Gastroesophageal sphincter (tissue), 4 donors: ENCODE measurements around the gene ZNF804B. TPM values are rescaled to one million over a fixed set of nuclear protein-coding genes. Genes with fewer than 3 reads are reported as not detected.

Source experiments
- ATAC-seq: fragments of 150-250 bp; one replicate; pipeline ENCODE4 v1.9.1; 2016; ENCODE audit warnings: mild to moderate bottlenecking, moderate library complexity
- H3K27ac ChIP-seq, 4 donors: fragments of 200-600 bp; sonication (generic) in 3 of 4; 1 replicate in 3 of 4; 2 replicates in 1 of 4; pipeline ENCODE4 v1.5.1; 2016 to 2019
- H3K27me3 ChIP-seq: fragments of 200-600 bp; sonication (generic); one replicate; pipeline ENCODE4 v1.5.1; 2019
- H3K36me3 ChIP-seq, 2 donors: fragments of 200-600 bp; sonication (generic); one replicate each; pipeline ENCODE4 v1.5.1; 2019; ENCODE audit warnings: control low read depth in 1 of 2
- H3K4me1 ChIP-seq, 3 donors: fragments of 200-600 bp; sonication (generic); 1 replicate in 2 of 3; 2 replicates in 1 of 3; pipeline ENCODE4 v1.5.1; 2016 to 2019; ENCODE audit warnings: control low read depth in 2 of 3
- H3K4me3 ChIP-seq, 2 donors: fragments of 200-600 bp; sonication (generic); one replicate each; pipeline ENCODE4 v1.5.1; 2019; ENCODE audit warnings: mild to moderate bottlenecking in 1 of 2, moderate library complexity in 1 of 2
- H3K9me3 ChIP-seq, 3 donors: fragments of 200-600 bp; sonication (generic); one replicate each; pipeline ENCODE4 v1.5.1; 2017 to 2019; ENCODE audit warnings: control low read depth in 2 of 3
- CTCF ChIP-seq, 4 experiments: fragments of 200-600 bp in 2 of 4; fragments of 450-650 bp in 2 of 4; sonication (generic) in 1 of 4; IDR thresholded peaks; one replicate each; pipeline ENCODE4 v1.5.1; 2017 to 2019; ENCODE audit warnings: antibody characterized with exemption in 4 of 4, mild to moderate bottlenecking in 2 of 4, moderate library complexity in 2 of 4
- EP300 ChIP-seq: sonication (generic); formaldehyde crosslinking; IDR thresholded peaks from one replicate; pipeline ENCODE4 v1.6.1; 2017; ENCODE audit warnings: antibody characterized with exemption, mild to moderate bottlenecking
- POLR2A ChIP-seq, 2 donors: fragments of 450-650 bp; IDR thresholded peaks; one replicate each; pipeline ENCODE4 v1.6.1; 2017; ENCODE audit warnings: antibody characterized with exemption in 2 of 2, mild to moderate bottlenecking in 2 of 2, moderate library complexity in 1 of 2
- POLR2AphosphoS5 ChIP-seq: sonication (generic); formaldehyde crosslinking; IDR thresholded peaks from one replicate; pipeline ENCODE4 v1.6.1; 2017; ENCODE audit warnings: antibody characterized with exemption
- WGBS, 2 donors: methylation state at CpG; one replicate each; pipeline ENCODE4 v1.1.5; 2018; ENCODE audit warnings: low coverage in 1 of 2; 5-methylcytosine and 5-hydroxymethylcytosine counted together
- small RNA-seq, 4 donors: library from RNA; depleted of rRNA; stranded (forward); fragments of <200 nt; gene quantifications; one replicate each; pipeline ENCODE3, GENCODE V24; 2016
- total RNA-seq, 4 donors: library from RNA; depleted of rRNA; stranded (reverse); fragments of >200 nt; gene quantifications; one replicate each; pipeline ENCODE4 v1.1.0, GENCODE V29; 2016

Gene ZNF804B
- total RNA-seq, 4 donors from 2014 or later: 0.13 TPM; not detected in 3

GRCh38 chr7:89385411-89385810, 625.9 kb downstream of the ZNF804B start:
- WGBS, 2 donors: 89 to 100% methylated on average over 1 of the region's 1 CpG
- ATAC-seq: no peak
- H3K27ac ChIP-seq: no peak overlapping the region

More at GRCh38 chr7:89385411-89385810, 625.9 kb downstream of the ZNF804B start:
- H3K4me3 ChIP-seq: no peak overlapping the region
- no peaks in the 10 kb centered on the region for H3K27me3 ChIP-seq
- no peak for TF ChIP-seq POLR2A (IDR thresholded peaks at IDR 0.05)
- no peak for TF ChIP-seq EP300
- no peak for TF ChIP-seq CTCF (IDR thresholded peaks at IDR 0.05)
- TF ChIP-seq POLR2AphosphoS5: no peak
- no peaks in the 10 kb centered on the region for H3K9me3 ChIP-seq
- no peaks in the 10 kb centered on the region for H3K4me1 ChIP-seq
- H3K36me3 ChIP-seq: no peaks in the 10 kb centered on the region

Small RNAs within 50 kb of the gene (small RNA-seq; reads per million reads assigned to genes)
- gene AC002127.1: 0 reads per million in 4 donors

Other genes starting within 250 kb of the ZNF804B start
- gene TEX47, start 36.0 kb downstream of the ZNF804B start, total RNA-seq: not detected